Endothelial cell of umbilical vein (primary cell): ENCODE results near the gene MACROD2. TPM values are rescaled to one million over a fixed set of nuclear protein-coding genes. Genes with fewer than 3 reads are reported as not detected.

Experiments used
- BruUV-seq: library from RNA; stranded (reverse); fragments of 400-500 nt; replicated peaks from 2 replicates; lab custom pipeline; 2021; lab: Mats Ljungman, UMichigan
- CTCF ChIA-PET: fragments of 300-600, 350-600 bp; sonication (Branson Sonifier 250); formaldehyde crosslinking; loops from one replicate; lab custom pipeline; 2021; ENCODE audit warnings: antibody characterized with exemption, inconsistent platforms; lab: Charles Lee
- POLR2A ChIA-PET: fragments of 300-600, 350-600 bp; sonication (Branson Sonifier 250); formaldehyde crosslinking; loops from one replicate; lab custom pipeline; 2021; ENCODE audit warnings: antibody characterized with exemption, inconsistent platforms; lab: Charles Lee
- DNase-seq: peaks from one replicate; pipeline ENCODE4 v3.0.0-alpha.2; 2011; ENCODE audit warnings: low read depth, low spot score
- FAIRE-seq: peaks from 2 replicates; lab custom pipeline; 2011; peaks lifted over from hg19 to GRCh38; lab: Jason Lieb, UNC
- H2AFZ ChIP-seq: 2 replicates; pipeline ENCODE4 v1.6.0; 2012; ENCODE audit warnings: low read depth, low read length, control low read depth, inconsistent platforms
- H3K27ac ChIP-seq: 2 replicates; pipeline ENCODE4 v1.5.1; 2011; ENCODE audit warnings: low read depth, mild to moderate bottlenecking, control low read depth, low read length, moderate library complexity; ENCODE audit not compliant: insufficient read depth
- H3K27me3 ChIP-seq, 2 experiments: 2 replicates each; pipeline versions ENCODE4 v1.6.0 to v1.6.1; 2011; ENCODE audit warnings: low read length in 2 of 2, mixed read lengths in 1 of 2; ENCODE audit not compliant: control insufficient read depth in 2 of 2, insufficient read depth in 2 of 2
- H3K36me3 ChIP-seq, 2 experiments: 2 replicates in 1 of 2; 3 replicates in 1 of 2; pipeline ENCODE4 v1.5.1; 2011; ENCODE audit warnings: low read length in 2 of 2, mild to moderate bottlenecking in 1 of 2, moderate library complexity in 1 of 2; ENCODE audit not compliant: control insufficient read depth in 2 of 2, insufficient read depth in 2 of 2; ENCODE audit errors: extremely low read depth in 1 of 2
- H3K4me1 ChIP-seq: 3 replicates; pipeline ENCODE4 v1.5.1; 2011; ENCODE audit warnings: mild to moderate bottlenecking, low read length; ENCODE audit not compliant: control insufficient read depth, insufficient read depth; ENCODE audit errors: extremely low read depth
- H3K4me2 ChIP-seq: 2 replicates; pipeline ENCODE4 v1.6.1; 2011; ENCODE audit warnings: low read length, control low read depth, mixed read lengths; ENCODE audit not compliant: insufficient read depth
- H3K4me3 ChIP-seq, 3 experiments: fragments of 200-600 bp in 1 of 3; sonication (generic), shearing (Covaris generic) in 1 of 3; replicated peaks in 1 of 3; 2 replicates each; pipeline ENCODE4 v1.5.1; 2011 to 2016; ENCODE audit warnings: control low read depth in 3 of 3, low read length in 3 of 3, mild to moderate bottlenecking in 2 of 3, inconsistent platforms in 1 of 3, low read depth in 1 of 3, moderate library complexity in 1 of 3; ENCODE audit not compliant: insufficient read depth in 1 of 3
- H3K79me2 ChIP-seq: 2 replicates; pipeline ENCODE4 v1.6.0; 2012; ENCODE audit warnings: low read length, inconsistent platforms; ENCODE audit not compliant: control insufficient read depth, insufficient read depth
- H3K9ac ChIP-seq: replicated peaks from 2 replicates; pipeline ENCODE3; 2011; ENCODE audit warnings: low read length, control low read depth; ENCODE audit not compliant: insufficient read depth; ENCODE audit errors: extremely low read depth
- H3K9me1 ChIP-seq: replicated peaks from 3 replicates; pipeline ENCODE4 v1.6.0; 2011; ENCODE audit warnings: mild to moderate bottlenecking, low read length; ENCODE audit not compliant: control insufficient read depth, insufficient read depth; ENCODE audit errors: extremely low read depth
- H3K9me3 ChIP-seq: replicated peaks from 2 replicates; pipeline ENCODE4 v1.5.1; 2012; ENCODE audit warnings: low read length, inconsistent platforms; ENCODE audit not compliant: control insufficient read depth, insufficient read depth
- H4K20me1 ChIP-seq: replicated peaks from 2 replicates; pipeline ENCODE3; 2011; ENCODE audit warnings: mild to moderate bottlenecking, low read length; ENCODE audit not compliant: control insufficient read depth, insufficient read depth; ENCODE audit errors: extremely low read depth
- CTCF ChIP-seq, 2 donors: IDR thresholded peaks; 1 replicate in 1 of 2; 2 replicates in 1 of 2; pipeline ENCODE4 v1.5.1; 2011; ENCODE audit warnings: low read length in 2 of 2, mild to moderate bottlenecking in 2 of 2, moderate library complexity in 2 of 2, control low read depth in 1 of 2, inconsistent platforms in 1 of 2, low read depth in 1 of 2; ENCODE audit not compliant: insufficient read depth in 1 of 2; ENCODE audit errors: extremely low read depth in 1 of 2
- EZH2 ChIP-seq: IDR thresholded peaks from 2 replicates; pipeline ENCODE4 v1.6.1; 2012; ENCODE audit warnings: borderline replicate concordance, low read depth, mild to moderate bottlenecking, moderate library complexity, low read length, inconsistent platforms; ENCODE audit not compliant: severe bottlenecking
- FOS ChIP-seq: IDR thresholded peaks from 2 replicates; pipeline ENCODE4 v1.6.1; 2011; ENCODE audit warnings: mild to moderate bottlenecking, low read length, moderate library complexity, borderline replicate concordance; ENCODE audit not compliant: insufficient read depth
- GATA2 ChIP-seq: IDR thresholded peaks from 2 replicates; pipeline ENCODE4 v1.7.0; 2011; ENCODE audit warnings: low read depth, mild to moderate bottlenecking, moderate library complexity, mixed read lengths, low read length; ENCODE audit not compliant: insufficient read length, insufficient read depth
- JUN ChIP-seq: IDR thresholded peaks from 2 replicates; pipeline ENCODE4 v1.6.1; 2011; ENCODE audit warnings: borderline replicate concordance, low read depth; ENCODE audit not compliant: insufficient read length, insufficient read depth
- MAX ChIP-seq: IDR thresholded peaks from 2 replicates; pipeline ENCODE4 v1.6.1; 2011; ENCODE audit not compliant: insufficient read depth, insufficient read length
- MYC ChIP-seq: IDR thresholded peaks from one replicate; pipeline ENCODE4 v1.6.1; 2011; ENCODE audit warnings: mild to moderate bottlenecking, low read depth, low read length
- POLR2A ChIP-seq: IDR thresholded peaks from 2 replicates; pipeline ENCODE4 v1.6.1; 2012; ENCODE audit warnings: low read depth, mild to moderate bottlenecking, control low read depth, low read length
- POLR2AphosphoS5 ChIP-seq: IDR thresholded peaks from 2 replicates; pipeline ENCODE4 v1.6.1; 2012; ENCODE audit warnings: low read depth, mild to moderate bottlenecking, control low read depth, low read length, moderate library complexity; ENCODE audit not compliant: insufficient read depth
- dilution Hi-C: fragments of 300-500 bp; cut with MboI; formaldehyde crosslinking; loops from one replicate; pipeline ENCODE4 v1.15.0; 2019; ENCODE audit warnings: low sequenced_read_pairs; ENCODE audit not compliant: extremely low pct_ligation_motif_present
- intact Hi-C: fragments of 100-400 bp; cut with micrococcal nuclease; formaldehyde crosslinking; loops from one replicate; pipeline ENCODE4 v1.10.0; 2022
- polyA plus RNA-seq, 4 experiments: library from polyadenylated mRNA; depleted of rRNA in 3 of 4; stranded (reverse) in 3 of 4; unstranded in 1 of 4; fragments of >200 nt; gene quantifications; 2 replicates each; pipeline versions ENCODE4 v1.2.1 to v1.2.3, GENCODE V29; 2011 to 2012; ENCODE audit warnings: missing spikeins in 1 of 4
- total RNA-seq: library from RNA; stranded (reverse); gene quantifications from 2 replicates; pipeline ENCODE4 v1.2.3, GENCODE V29; 2021

Gene MACROD2
- total and polyA plus RNA-seq, 2 donors (not counting 3 experiments of a cell fraction or from before 2014, with no cell fraction given): 0.11 to 0.73 TPM

- Histone ChIP-seq H3K36me3 (no peaks in the 10 kb centered on the region), H3K9me1 (no peaks in the 10 kb centered on the region), H4K20me1 (no peaks in the 10 kb centered on the region), H3K27me3 (no peaks in the 10 kb centered on the region), H3K4me1 (no peaks in the 10 kb centered on the region), H3K9ac (no peak overlapping the region), H3K4me2 (no peak overlapping the region), H3K27ac (no peak overlapping the region), H3K9me3 (no peaks in the 10 kb centered on the region), H3K79me2 (no peaks in the 10 kb centered on the region), H2AFZ (no peak overlapping the region), H3K4me3 (no peak overlapping the region)
- DNase-seq (no peak), FAIRE-seq (no peak)
- dilution Hi-C loops (no loop called here), intact Hi-C loops (no loop called here)
- CTCF ChIA-PET: no interaction called here
- TF ChIP-seq EZH2: no peak
- no peak for TF ChIP-seq FOS
- no peak for TF ChIP-seq GATA2
- TF ChIP-seq POLR2AphosphoS5: no peak
- no peak for TF ChIP-seq JUN
- TF ChIP-seq POLR2A: no peak
- TF ChIP-seq CTCF (IDR thresholded peaks at IDR 0.05; ENCODE audit: extremely low read depth in 1 of 2, insufficient read depth in 1 of 2, low read depth in 1 of 2, low read length in 2 of 2): no peak
- no peak for TF ChIP-seq MAX
- no peak for TF ChIP-seq MYC
- POLR2A ChIA-PET: interaction anchor here (0.6 kb wide), 1 partner anchor 103 kb away, joined by 6 read pairs; no protein-coding TSS in a partner anchor
- BruUV-seq: no TSS peak
Measured at GRCh38 chr20:14897608-14898007, 902.3 kb downstream of the MACROD2 start.
